ENCODE results near the gene HSD17B14.

Gene HSD17B14

DNA sequence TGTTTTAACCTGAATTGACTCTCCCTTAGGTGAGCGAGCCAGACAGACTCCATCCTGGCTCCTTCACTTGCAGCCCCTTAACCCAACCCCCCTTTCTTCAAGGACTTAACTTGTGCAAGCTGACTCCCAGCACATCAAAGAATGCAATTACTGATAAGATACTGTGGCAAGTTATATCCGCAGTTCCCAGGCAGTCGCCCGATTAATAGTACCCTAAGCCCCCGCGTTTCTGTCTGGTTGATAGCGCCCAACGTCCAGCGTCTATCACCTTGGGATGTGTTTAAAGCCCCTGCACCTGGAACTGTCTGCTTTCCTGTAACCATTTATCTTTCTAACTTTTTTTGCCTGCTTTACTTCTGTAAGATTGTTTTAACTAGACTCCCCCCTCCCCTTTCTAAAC lies 6.2 kb downstream of the HSD17B14 start:
- DNase-seq (ENCODE audit: low spot score), result no peak

DNA sequence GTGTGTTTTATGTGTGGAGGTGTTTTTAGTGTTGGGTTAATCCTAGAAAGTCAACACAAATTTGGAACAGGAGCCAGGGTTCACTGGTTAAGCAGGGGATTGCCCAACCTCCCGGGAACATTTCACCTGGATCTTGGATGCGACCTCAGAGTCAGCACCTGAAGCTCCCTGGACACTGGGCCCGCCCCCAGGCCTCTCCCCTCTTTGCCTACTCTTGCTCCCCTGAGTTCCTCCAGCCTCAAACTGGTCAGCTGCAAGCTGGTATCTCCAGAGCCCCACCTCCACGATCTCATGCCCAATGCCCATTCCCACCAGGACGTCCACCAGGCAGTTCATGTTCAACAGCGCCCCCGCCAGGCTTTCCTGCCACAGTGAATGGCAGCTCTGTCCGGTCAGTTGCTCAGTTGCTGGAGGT lies 9.7 kb downstream of the HSD17B14 start:
- DNase-seq (ENCODE audit: low spot score), result no peak

- DNase-seq (ENCODE audit: low spot score), result no peak
These were observed 13.8 kb downstream of the HSD17B14 start for GRCh38 chr19:48822514-48822913.

GRCh38 chr19:48821633-48822032 lies 14.7 kb downstream of the HSD17B14 start:
- no peak for DNase-seq (ENCODE audit: low spot score)

- no peak for DNase-seq (ENCODE audit: low spot score)
These were observed 16.9 kb downstream of the HSD17B14 start for GRCh38 chr19:48819366-48819816.

DNA sequence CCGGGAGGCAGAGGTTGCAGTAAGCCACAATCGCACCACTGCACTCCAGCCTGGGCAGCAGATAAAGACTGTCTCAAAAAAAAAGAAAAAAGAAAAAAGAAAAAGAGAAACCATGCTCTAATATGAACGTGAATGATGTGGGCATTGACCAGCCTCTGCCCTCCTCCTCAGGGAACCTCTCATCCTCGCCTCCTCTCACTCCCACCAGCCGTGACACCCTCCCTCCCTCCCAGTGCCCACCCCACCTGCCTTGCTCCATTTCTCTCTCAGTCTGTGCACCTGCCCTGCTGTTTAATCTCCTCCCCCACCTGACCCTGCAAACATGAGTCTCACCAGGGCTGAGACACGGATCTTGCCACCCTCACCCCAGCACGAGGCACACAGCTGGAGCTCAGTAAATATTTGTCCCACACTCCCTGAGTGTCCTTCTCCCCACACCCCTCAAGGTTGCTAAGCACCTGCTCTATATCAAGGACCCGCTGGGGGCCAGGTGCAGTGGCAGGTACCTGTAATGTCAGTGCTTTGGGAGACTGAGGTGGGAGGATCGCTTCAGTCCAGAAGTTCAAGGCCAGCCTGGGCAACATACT lies 18.0 kb downstream of the HSD17B14 start:
- no peak for DNase-seq (ENCODE audit: low spot score)

GRCh38 chr19:48817585-48818124 lies 18.6 kb downstream of the HSD17B14 start:
- no peak for DNase-seq (ENCODE audit: low spot score)

DNA sequence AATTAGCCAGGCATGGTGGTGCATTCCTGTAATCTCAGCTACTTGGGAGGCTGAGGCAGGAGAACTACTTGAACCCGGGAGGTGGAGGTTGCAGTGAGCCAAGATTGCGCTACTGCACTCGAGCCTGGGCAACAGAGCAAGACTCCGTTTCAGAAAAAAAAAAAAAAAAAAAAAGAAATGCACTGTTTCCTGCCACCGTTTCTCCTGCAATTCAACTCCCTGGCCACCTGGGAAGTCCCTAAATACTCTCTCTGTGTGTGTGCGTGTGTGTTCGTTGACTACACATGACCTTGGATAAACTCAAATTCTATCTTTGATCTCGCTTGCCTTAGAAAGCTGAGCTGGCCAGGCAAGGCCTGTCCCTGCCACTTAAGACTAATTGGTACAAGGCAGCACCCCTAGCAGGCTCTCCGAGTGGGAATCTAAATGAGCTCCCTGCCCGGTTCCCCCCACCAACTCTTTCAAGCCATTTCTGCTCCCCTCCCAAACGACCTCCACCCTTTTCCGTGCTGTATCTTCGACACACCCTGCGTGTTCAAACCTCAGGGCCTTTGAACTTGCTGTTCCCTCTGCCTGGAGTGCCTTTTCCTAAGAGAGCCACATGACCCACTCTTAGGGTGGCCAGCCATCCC lies 20.3 kb downstream of the HSD17B14 start:
- peak; percentile 83 for DNase-seq (ENCODE audit: low spot score)

DNA sequence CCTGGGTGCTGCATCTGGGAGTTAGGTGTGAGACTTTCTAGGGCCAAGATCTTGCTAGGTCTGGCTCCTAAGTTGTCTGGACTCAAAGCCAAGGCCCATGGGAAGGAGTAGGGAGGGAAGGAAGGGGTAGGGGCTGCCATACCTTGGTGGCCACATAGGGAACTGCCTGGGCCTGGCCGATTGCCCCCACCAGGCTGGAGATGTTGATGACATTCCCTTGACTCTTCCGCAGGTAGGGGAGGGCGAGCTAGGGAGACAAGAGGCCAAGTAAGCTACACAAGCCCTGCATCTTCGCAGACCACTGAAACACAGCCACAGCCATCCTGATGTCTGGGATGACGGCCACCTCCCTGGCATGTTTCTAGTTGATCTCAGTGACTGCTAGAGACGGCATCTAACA lies 21.4 kb downstream of the HSD17B14 start:
- DNase-seq (ENCODE audit: low spot score), result no peak

DNA sequence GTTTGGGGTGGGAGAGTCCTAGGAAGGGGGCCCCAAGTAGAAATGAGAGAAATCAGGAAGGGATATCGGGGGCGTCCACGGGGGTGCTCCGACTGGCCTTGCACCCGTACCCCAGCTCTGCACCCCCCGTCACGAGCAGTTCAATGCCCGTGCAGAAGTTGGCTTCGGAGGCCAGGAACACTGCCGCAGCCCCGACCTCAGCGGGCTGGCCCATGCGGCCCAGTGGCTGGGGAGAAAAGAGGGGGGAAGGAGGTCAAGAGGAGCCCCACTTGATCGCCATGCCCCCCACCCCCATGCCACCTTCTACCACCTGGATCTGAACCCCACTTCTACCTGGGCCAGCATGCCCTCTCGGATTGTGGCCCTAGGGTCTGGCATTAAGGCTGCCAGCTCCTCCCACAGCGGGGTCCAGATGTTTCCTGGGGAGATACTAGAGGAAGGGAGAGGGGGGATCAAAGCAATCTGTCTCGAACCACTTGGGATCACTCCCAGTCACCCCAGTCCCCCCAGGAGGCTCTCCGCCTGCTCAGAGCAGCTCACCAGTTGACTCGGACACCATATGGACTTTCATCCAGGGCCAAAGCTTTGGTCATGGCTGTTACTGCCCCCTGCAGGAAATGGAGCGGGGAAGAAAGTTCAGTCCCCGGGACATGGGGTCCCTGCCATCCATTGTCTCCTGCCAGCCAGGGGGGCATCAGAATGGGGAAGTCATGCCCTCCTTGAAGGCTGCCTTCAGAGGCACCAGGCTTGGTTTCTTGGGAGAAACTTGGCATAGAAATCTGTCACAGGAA lies 23.0 kb downstream of the HSD17B14 start:
- DNase-seq (ENCODE audit: low spot score), result no peak

DNA sequence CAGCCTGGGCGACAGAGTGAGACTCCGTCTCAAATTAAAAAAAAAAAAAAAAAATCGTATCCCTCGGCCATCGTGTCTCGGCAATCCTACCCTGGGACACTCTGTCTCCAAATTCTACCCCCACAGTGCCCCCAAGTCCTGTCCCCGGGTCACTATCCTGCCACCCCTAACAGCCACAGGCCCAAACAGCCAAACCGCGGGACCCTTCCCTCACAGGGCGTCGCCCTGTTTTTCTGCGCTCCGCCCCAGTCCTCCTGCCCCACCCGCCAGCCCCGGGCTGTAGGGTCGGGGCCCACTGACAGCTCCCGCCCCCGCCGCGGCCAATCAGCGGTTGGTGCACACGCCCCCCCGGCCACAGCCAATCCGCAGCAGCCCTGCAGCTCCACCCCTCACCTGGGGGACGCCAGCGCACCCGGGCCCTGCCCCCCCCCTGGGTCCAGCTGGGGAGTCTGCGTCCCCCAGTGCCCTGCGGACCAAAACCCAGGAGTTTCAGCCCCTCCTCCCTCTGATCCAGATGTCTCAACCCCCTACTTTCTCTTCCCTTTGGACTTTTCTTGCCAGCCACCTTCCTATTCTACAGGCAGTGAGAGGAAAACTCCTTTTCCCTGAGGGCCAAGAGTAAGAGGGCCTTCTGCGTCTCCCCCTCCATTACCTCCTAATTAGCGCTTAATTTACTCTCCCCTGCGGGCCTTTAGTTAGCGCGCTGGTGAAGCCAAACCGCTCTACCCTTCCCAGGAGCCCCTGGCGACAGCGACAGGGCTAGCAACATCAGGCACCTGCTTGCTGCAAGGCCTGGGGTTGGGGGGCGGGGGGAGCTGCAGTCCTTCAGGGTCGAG lies 24.0 kb downstream of the HSD17B14 start:
- DNase-seq (ENCODE audit: low spot score), result peak; percentile 82

DNA sequence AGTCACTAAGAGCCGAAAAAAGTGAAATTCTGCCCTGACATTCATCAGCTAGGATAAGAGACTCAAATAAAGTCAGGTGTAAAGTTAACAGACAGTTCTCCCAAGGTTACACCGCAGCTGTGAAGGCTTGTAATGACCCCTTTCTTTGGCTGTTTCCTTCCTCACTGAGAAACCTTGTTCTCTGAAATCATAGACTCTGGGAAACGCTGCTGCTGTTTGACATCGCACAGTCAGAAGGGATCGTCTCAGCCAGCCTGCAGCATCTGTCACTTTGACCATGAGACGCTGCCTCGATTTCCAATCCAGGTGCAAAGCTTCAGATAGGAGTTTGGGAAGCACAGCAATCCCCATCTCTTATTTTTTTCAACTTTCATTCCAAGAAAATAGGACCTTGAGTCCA lies 26.1 kb downstream of the HSD17B14 start:
- no peak for DNase-seq (ENCODE audit: low spot score)

DNA sequence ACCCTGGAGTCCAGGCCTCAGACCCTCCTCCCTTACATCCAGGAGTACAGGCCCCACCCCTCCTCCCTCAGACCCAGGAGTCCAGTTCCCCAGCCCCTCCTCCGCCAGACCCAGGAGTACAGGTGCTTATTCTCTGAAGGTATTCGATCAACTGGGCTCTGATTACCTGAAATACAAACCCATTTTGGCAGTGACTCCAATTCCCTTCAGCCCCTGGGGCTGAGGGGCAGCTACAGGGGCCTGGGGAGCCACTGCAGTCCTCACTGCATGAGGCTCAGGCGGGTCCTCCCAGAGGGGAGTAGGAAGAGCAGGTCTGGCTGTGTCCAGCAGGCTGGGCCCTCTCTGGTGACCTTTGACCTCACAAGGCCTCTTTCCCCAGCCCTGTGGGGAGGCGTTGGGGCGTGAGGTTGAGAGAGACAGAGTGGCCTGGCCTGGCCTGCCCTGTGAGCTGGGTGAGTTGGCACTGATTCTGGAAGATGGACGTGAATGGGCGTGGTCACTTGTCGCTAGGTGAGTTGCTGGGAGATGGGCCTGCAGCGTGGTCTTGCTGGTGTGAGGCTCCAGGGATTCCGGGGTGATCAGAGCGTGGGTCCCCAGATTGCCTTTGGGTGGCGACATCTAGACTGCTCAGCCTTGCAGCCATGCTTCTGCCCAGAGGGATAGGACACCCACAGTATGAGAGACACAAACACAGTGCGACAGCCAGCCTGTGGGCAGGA lies 28.5 kb downstream of the HSD17B14 start:
- DNase-seq (ENCODE audit: low spot score), result no peak

DNA sequence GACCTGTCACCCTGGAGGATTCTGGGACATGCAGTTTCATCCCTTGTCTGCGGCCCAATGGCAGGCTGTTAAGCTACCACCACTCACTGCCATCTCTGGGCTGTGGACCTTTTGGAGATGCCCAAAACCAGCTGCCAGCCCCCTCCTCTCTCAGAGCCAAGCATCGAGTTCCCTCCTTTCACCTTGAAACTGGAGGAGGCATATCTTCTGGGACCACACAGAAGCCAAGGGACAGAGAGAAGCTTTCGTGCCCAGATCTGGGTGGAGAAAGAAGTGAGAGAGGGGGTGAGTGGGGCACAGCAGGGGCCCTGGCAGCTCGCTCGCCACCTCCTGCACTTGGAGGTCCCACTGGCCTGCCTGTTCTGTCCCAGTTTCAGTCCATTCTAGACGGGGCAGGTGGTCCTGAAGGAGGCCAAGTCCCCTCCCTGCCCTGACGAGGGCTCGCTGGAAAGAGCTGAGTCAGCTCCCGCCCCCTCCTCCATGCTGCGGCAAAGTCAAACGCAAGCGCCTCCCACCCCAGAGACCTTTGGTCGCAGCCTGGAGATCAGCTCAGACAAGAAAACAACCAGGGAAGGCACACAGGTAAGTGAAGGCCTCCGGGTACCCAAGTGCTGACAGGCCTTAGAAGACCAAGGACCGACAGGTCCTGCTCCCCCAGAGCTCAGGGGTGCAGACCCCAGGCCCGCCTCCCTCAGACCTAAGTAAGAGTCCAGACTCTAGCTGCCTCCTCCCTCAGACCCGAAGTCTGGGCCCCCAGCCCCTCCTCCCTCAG lies 29.3 kb downstream of the HSD17B14 start:
- DNase-seq (ENCODE audit: low spot score), result peak; percentile 57

DNA sequence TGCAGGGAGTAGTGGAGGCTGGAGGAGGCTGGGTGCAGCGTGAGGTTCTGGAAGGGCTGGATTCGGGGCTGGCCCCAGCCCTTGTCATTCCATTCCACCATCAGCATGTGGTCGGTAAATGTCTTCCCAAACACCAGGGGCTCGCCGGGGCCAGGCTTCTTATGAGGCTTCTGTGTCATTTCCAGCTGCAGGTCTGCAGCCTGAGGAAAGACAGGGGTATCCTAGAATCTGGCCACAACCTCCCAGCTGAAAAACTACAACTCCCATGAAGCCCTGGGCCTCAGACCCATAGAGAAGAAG lies 29.8 kb downstream of the HSD17B14 start:
- no peak for DNase-seq (ENCODE audit: low spot score)

DNA sequence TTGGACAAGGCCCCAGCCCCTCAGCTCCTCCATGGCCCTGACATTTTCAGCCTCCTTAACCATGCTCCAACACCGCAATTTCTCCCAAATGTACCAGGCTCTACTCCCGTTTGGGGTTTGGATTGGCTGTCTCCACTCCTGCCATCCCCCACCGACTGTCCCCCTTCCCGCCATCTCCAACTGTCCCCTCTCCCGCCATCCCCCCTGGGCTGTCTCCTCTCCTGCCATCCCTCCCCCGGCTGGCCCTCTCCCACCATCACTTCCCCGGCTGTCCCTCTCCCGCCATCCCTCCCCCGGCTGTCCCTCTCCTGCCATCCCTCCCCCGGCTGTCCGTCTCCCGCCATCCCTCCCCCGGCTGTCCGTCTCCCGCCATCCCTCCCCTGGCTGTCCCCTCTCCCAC lies 30.8 kb downstream of the HSD17B14 start:
- DNase-seq (ENCODE audit: low spot score), result no peak

GRCh38 chr19:48804496-48804895 lies 31.8 kb downstream of the HSD17B14 start:
- DNase-seq (ENCODE audit: low spot score), result no peak

GRCh38 chr19:48802623-48803022 lies 33.7 kb downstream of the HSD17B14 start:
- DNase-seq (ENCODE audit: low spot score), result no peak

DNA sequence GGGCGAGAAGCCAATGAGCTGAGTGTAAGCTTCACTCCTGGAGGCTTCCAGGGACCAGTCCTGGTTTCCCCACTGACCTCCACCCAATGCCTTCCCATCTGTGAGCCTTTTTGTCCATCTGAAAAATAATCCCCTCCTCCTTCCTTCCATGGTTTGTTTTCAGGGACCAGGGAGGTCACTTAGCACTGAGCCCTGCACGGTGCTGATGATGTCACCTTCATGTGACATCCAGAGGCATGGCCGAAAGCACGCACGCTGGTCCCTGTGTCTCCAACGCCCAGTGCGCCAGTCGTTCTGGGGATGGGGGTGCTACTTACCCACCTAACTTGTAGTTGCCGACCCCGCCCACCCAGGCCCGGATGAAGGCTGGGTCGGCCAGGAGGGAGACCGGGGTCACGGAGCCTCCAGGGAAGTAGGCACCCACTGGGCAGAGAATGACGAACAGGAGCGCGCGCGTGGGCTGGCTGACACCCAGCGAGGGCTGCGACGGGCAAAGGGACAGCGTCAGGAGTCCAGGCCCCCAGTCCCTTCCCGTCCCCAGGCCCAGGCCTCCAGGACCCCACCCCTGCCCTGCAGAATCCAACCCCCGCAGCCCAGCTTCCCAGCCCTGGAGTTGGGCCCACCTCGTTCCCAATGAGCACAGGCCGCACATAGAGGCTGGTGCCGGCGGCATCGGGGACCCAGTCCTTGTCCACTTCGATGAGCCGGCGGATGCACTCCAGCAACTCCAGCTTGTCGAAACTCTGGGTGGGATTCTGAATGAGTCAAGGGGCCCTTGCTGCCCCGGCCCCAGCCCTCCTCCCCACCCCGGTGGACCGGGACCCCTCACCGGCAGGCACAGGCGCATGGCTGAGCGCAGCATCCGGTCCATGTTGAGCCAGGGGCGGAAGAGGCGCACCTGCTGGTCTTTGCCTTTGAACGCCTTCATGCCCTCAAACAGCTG lies 36.7 kb downstream of the HSD17B14 start:
- no peak for DNase-seq (ENCODE audit: low spot score)
